Stomach (tissue), 9 donors: ENCODE measurements around the gene AGPAT4. TPM values are rescaled to one million over a fixed set of nuclear protein-coding genes. Genes with fewer than 3 reads are reported as not detected.

Source experiments
- DNase-seq, 2 donors: peaks; one replicate each; pipeline versions ENCODE4 v3.0.0 to v3.0.0-alpha.2; 2013 to 2019
- H3K27ac ChIP-seq, 5 donors: fragments of 200-600 bp in 4 of 5; sonication (generic) in 4 of 5; one replicate each; pipeline ENCODE4 v1.5.1; 2013 to 2019; ENCODE audit warnings: mild to moderate bottlenecking in 1 of 5, moderate library complexity in 1 of 5
- H3K27me3 ChIP-seq, 3 donors: fragments of 200-600 bp; sonication (generic); one replicate each; pipeline ENCODE4 v1.5.1; 2017 to 2019; ENCODE audit warnings: mixed run types in 1 of 3
- H3K36me3 ChIP-seq, 4 donors: fragments of 200-600 bp; sonication (generic); 1 replicate in 3 of 4; 2 replicates in 1 of 4; pipeline ENCODE4 v1.5.1; 2016 to 2019
- H3K4me1 ChIP-seq, 4 donors: fragments of 200-600 bp; sonication (generic); one replicate each; pipeline ENCODE4 v1.5.1; 2016 to 2019
- H3K4me3 ChIP-seq, 4 donors: fragments of 200-600 bp; sonication (generic) in 3 of 4; one replicate each; pipeline ENCODE4 v1.5.1; 2016 to 2019; ENCODE audit warnings: mild to moderate bottlenecking in 1 of 4
- H3K9me3 ChIP-seq, 4 donors: fragments of 200-600 bp; sonication (generic); one replicate each; pipeline ENCODE4 v1.5.1; 2016 to 2019
- EP300 ChIP-seq: sonication (generic); formaldehyde crosslinking; IDR thresholded peaks from one replicate; pipeline ENCODE4 v1.6.1; 2017; ENCODE audit warnings: antibody characterized with exemption
- POLR2A ChIP-seq, 4 donors: fragments of 450-650 bp; IDR thresholded peaks; one replicate each; pipeline ENCODE4 v1.6.1; 2016; ENCODE audit warnings: antibody characterized with exemption in 4 of 4, control low read depth in 2 of 4, mild to moderate bottlenecking in 1 of 4, moderate library complexity in 1 of 4
- POLR2AphosphoS5 ChIP-seq, 3 donors: sonication (generic); formaldehyde crosslinking; IDR thresholded peaks; one replicate each; pipeline ENCODE4 v1.6.1; 2016; ENCODE audit warnings: antibody characterized with exemption in 3 of 3
- WGBS, 5 donors: extraction: QIAGEN DNeasy Blood & Tissue Kit in 3 of 5; methylation state at CpG; one replicate each; pipeline versions ENCODE4 v1.1.5 to v1.1.7; 2013 to 2018; 5-methylcytosine and 5-hydroxymethylcytosine counted together
- intact Hi-C: fragments of 100-400 bp; cut with DNase I; formaldehyde crosslinking; loops from one replicate; pipeline ENCODE4 v1.15.1; 2023; ENCODE audit warnings: low total_unique reads
- polyA plus RNA-seq, 3 donors: library from polyadenylated mRNA; stranded (reverse); fragments of 200-250 nt; gene quantifications; one replicate each; pipeline ENCODE4 v1.2.3, GENCODE V29; 2013
- total RNA-seq, 5 donors: library from RNA; depleted of rRNA; stranded (reverse); fragments of >200 nt; gene quantifications; one replicate each; pipeline versions ENCODE4 v1.1.0 to v1.2.3, GENCODE V29; 2014 to 2016
- TF ChIP-seq, protein P1 (sequence below), 7 experiments: fragments of 450-650 bp in 4 of 7; fragments of 200-600 bp in 3 of 7; sonication (generic) in 3 of 7; IDR thresholded peaks; one replicate each; pipeline ENCODE4 v1.5.1; 2016 to 2019; ENCODE audit warnings: antibody characterized with exemption in 7 of 7, control low read depth in 2 of 7, mild to moderate bottlenecking in 1 of 7
- donor health status: healthy with polysubstance abuse.
- donor health status: Bipolar disorder and iron deficiency.
- donor health status: healthy.

AGPAT4 gene
- total and polyA plus RNA-seq, 8 donors: 0.46 to 15.8 (median 1.0) TPM

DNA sequence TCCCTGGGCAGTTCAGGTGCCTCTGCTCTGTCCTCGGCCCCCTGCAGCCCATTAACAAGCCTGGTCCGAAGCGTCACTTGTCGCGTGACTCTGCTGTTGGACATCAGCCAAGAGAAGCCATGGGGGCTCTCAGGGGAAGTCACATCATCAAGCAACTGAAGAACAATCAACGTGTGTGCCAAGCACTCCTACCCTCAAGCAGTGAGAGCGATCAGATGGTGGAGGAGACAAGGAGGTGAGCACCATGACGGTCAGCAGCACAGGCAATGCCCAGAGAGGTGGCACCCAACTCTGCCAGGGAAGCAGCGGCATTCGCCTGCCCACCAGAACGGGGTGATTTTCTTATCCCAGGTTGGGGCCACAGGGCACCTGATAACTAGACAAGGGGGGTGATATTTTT lies 132.7 kb downstream of the AGPAT4 start:
- peaks cover 0 to 13% (median 0%) of the 10 kb centered on the region in 4 donors for H3K4me1 ChIP-seq

DNA sequence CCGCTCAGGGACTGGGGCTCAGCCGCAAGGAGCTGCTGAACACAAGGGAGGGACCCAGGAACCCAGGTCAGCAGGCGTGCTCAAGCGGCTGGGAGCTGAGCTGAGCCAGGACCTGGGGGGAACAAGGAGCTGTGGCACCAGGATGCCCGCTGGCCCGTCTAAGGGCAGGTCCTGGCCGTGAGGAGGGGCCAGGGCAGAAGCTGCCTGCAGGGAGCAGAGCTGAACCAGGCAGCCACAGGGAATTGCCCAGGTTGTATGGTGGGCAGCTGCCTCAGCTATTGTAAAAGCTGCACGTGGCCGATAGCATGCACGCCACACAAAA lies 133.3 kb downstream of the AGPAT4 start:
- TF ChIP-seq, protein P1, sequence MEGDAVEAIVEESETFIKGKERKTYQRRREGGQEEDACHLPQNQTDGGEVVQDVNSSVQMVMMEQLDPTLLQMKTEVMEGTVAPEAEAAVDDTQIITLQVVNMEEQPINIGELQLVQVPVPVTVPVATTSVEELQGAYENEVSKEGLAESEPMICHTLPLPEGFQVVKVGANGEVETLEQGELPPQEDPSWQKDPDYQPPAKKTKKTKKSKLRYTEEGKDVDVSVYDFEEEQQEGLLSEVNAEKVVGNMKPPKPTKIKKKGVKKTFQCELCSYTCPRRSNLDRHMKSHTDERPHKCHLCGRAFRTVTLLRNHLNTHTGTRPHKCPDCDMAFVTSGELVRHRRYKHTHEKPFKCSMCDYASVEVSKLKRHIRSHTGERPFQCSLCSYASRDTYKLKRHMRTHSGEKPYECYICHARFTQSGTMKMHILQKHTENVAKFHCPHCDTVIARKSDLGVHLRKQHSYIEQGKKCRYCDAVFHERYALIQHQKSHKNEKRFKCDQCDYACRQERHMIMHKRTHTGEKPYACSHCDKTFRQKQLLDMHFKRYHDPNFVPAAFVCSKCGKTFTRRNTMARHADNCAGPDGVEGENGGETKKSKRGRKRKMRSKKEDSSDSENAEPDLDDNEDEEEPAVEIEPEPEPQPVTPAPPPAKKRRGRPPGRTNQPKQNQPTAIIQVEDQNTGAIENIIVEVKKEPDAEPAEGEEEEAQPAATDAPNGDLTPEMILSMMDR (IDR thresholded peaks at IDR 0.05): no peak
- TF ChIP-seq POLR2A (IDR thresholded peaks at IDR 0.05): no peak
- TF ChIP-seq EP300: no peak
- no peak for TF ChIP-seq POLR2AphosphoS5 (IDR thresholded peaks at IDR 0.05)
- no peak overlapping the region for H3K4me3 ChIP-seq
- WGBS, 5 donors: 89 to 96% (median 92%) methylated on average over 7 to 10 of the region's 10 CpGs
- intact Hi-C loops: no loop called here
- DNase-seq: no peak
- H3K36me3 ChIP-seq: peaks cover 0 to 37% (median 26%) of the 10 kb centered on the region in 4 donors
- peaks cover 0 to 13% (median 0%) of the 10 kb centered on the region in 4 donors for H3K4me1 ChIP-seq
- no peaks in the 10 kb centered on the region for H3K9me3 ChIP-seq
- H3K27ac ChIP-seq: no peak overlapping the region
- no peaks in the 10 kb centered on the region for H3K27me3 ChIP-seq

More for the DNA sequence above, 132.7 kb downstream of the AGPAT4 start:
- no peak overlapping the region for H3K27ac ChIP-seq
- intact Hi-C loops: no loop called here
- no peaks in the 10 kb centered on the region for H3K9me3 ChIP-seq
- TF ChIP-seq EP300 (no peak), POLR2A (IDR thresholded peaks at IDR 0.05) (no peak), POLR2AphosphoS5 (IDR thresholded peaks at IDR 0.05) (no peak)
- TF ChIP-seq, protein P1 (IDR thresholded peaks at IDR 0.05): no peak
- H3K36me3 ChIP-seq: peaks cover 0 to 30% (median 21%) of the 10 kb centered on the region in 4 donors
- no peak for DNase-seq
- 81 to 88% (median 85%) methylated on average over 11 of the region's 11 CpGs for WGBS, 5 donors
- no peaks in the 10 kb centered on the region for H3K27me3 ChIP-seq
- H3K4me3 ChIP-seq: no peak overlapping the region

DNA sequence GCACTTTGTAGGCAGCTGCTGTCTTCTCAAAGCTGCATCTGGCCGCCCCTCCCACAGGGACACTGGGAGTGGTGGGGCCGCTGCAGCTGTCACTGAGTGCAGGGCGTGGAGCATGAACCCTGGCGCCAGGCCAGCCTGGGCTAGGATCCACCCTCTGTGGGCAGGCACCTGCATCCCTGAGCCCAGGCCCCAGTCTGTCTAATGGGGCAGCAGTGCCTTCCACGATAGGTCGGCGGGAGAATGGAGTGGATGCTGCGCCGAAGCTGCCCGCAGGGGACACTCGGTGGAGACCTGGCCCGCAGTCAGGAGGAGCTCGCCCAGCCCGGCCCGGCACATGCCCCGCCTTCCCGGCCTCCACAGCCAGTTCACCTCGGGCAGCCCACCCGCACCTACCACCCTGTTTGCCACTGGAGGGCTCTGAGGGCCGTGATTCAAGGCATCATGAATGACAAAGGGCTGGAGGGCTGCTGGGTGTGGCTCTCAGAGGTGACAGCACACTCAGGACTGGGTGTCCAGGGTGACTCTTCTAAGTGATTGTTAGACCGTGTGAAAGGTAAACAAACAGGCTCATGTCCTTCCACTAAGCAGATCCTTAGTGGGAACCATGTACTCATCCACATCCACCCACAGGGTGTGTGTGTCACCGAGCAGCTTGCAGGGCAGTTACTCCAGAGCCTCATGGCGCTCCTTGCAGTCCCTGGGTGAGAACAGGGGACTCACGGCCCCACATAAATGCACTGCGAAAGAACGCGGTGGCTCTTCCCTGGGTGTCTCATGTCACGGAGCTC lies 133.9 kb downstream of the AGPAT4 start:
- Histone ChIP-seq H3K9me3 (no peaks in the 10 kb centered on the region), H3K27ac (no peak overlapping the region), H3K4me1 (peaks cover 0 to 13% (median 0%) of the 10 kb centered on the region in 4 donors), H3K4me3 (no peak overlapping the region), H3K36me3 (peaks cover 0 to 41% (median 29%) of the 10 kb centered on the region in 4 donors), H3K27me3 (no peaks in the 10 kb centered on the region)
- intact Hi-C loops: no loop called here
- WGBS, 5 donors: 86 to 88% (median 87%) methylated on average over 19 to 28 of the region's 28 CpGs
- TF ChIP-seq, protein P1 (IDR thresholded peaks at IDR 0.05): peak in 1 of 7 experiments; percentile 54
- TF ChIP-seq EP300 (no peak), POLR2AphosphoS5 (IDR thresholded peaks at IDR 0.05) (no peak)
- peak in 1 of 2 donors; percentile 53 for DNase-seq

DNA sequence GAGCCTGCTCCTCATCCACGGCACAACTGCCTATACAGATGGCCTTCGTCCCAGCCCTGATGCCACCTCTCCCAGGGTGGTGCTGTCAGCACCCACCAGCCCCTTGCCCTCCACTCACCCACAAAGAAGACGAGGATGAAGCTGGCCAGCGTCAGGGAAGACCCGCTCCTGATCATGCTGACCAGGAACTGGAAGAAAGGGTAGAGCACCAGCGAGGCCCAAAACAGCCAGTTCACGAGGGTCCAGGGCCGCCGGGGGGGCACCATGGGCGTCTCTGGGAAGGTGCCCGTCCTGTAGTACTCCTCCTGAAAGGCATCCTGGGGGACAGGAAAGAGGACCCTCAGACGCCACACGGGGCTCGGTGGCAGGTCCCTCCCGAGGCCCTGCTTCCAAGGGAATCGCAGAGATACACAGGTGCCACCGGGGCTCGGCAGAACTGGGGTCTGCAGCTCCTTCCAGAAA lies 134.5 kb downstream of the AGPAT4 start:
- H3K4me1 ChIP-seq: peaks cover 0 to 13% (median 0%) of the 10 kb centered on the region in 4 donors
- TF ChIP-seq POLR2A (IDR thresholded peaks at IDR 0.05) (no peak), EP300 (no peak), POLR2AphosphoS5 (IDR thresholded peaks at IDR 0.05) (no peak)
- TF ChIP-seq, protein P1 (IDR thresholded peaks at IDR 0.05): no peak
- H3K36me3 ChIP-seq: peaks cover 0 to 46% (median 29%) of the 10 kb centered on the region in 4 donors
- DNase-seq: no peak
- H3K4me3 ChIP-seq: no peak overlapping the region
- 90 to 95% (median 94%) methylated on average over 6 to 18 of the region's 18 CpGs for WGBS, 5 donors
- intact Hi-C loops: no loop called here
- H3K27ac ChIP-seq: no peak overlapping the region
- H3K27me3 ChIP-seq: no peaks in the 10 kb centered on the region
- no peaks in the 10 kb centered on the region for H3K9me3 ChIP-seq
